ENCODE measurements around the gene ARHGAP26.

DNA sequence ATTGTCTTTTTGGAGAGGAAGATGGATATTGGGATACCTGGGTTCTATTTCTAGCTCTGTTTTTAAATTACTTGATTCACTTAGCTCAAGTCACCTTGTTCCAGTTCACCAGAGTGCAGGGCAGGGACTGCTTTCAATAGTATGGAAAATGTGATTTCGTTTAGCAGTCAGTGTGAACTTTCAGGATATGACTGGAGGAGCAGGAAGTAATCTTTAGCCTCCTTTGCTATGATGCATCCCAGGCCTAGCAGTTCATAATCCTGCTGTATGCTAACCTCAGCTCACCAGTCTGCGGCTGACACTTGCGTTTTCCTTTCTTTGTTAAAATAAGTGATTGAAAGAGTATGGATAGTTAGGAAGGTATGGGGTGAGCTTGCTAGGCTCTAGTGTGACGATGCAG is 169.7 kb downstream of the ARHGAP26 start:
- TF ChIP-seq, protein P1, sequence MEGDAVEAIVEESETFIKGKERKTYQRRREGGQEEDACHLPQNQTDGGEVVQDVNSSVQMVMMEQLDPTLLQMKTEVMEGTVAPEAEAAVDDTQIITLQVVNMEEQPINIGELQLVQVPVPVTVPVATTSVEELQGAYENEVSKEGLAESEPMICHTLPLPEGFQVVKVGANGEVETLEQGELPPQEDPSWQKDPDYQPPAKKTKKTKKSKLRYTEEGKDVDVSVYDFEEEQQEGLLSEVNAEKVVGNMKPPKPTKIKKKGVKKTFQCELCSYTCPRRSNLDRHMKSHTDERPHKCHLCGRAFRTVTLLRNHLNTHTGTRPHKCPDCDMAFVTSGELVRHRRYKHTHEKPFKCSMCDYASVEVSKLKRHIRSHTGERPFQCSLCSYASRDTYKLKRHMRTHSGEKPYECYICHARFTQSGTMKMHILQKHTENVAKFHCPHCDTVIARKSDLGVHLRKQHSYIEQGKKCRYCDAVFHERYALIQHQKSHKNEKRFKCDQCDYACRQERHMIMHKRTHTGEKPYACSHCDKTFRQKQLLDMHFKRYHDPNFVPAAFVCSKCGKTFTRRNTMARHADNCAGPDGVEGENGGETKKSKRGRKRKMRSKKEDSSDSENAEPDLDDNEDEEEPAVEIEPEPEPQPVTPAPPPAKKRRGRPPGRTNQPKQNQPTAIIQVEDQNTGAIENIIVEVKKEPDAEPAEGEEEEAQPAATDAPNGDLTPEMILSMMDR (IDR thresholded peaks at IDR 0.05; ENCODE audit: low read depth, low read length, missing input control): no peak
- TF ChIP-seq GABPA (IDR thresholded peaks at IDR 0.05 in 1 of 2, conservative IDR thresholded peaks at IDR 0.05 in 1 of 2): no peak
- no peak for TF ChIP-seq FOXA1 (IDR thresholded peaks at IDR 0.05)
- TF ChIP-seq, protein P2, sequence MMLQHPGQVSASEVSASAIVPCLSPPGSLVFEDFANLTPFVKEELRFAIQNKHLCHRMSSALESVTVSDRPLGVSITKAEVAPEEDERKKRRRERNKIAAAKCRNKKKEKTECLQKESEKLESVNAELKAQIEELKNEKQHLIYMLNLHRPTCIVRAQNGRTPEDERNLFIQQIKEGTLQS (IDR thresholded peaks at IDR 0.05): no peak
- TF ChIP-seq, protein P3, sequence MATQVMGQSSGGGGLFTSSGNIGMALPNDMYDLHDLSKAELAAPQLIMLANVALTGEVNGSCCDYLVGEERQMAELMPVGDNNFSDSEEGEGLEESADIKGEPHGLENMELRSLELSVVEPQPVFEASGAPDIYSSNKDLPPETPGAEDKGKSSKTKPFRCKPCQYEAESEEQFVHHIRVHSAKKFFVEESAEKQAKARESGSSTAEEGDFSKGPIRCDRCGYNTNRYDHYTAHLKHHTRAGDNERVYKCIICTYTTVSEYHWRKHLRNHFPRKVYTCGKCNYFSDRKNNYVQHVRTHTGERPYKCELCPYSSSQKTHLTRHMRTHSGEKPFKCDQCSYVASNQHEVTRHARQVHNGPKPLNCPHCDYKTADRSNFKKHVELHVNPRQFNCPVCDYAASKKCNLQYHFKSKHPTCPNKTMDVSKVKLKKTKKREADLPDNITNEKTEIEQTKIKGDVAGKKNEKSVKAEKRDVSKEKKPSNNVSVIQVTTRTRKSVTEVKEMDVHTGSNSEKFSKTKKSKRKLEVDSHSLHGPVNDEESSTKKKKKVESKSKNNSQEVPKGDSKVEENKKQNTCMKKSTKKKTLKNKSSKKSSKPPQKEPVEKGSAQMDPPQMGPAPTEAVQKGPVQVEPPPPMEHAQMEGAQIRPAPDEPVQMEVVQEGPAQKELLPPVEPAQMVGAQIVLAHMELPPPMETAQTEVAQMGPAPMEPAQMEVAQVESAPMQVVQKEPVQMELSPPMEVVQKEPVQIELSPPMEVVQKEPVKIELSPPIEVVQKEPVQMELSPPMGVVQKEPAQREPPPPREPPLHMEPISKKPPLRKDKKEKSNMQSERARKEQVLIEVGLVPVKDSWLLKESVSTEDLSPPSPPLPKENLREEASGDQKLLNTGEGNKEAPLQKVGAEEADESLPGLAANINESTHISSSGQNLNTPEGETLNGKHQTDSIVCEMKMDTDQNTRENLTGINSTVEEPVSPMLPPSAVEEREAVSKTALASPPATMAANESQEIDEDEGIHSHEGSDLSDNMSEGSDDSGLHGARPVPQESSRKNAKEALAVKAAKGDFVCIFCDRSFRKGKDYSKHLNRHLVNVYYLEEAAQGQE (IDR thresholded peaks at IDR 0.05): no peak
- no peak for TF ChIP-seq EGR1 (IDR thresholded peaks at IDR 0.05; ENCODE audit: low read depth in 2 of 2)
- no peak for TF ChIP-seq RAD21 (IDR thresholded peaks at IDR 0.05)
- TF ChIP-seq TAF1 (conservative IDR thresholded peaks at IDR 0.05): no peak
- TF ChIP-seq, protein P4, sequence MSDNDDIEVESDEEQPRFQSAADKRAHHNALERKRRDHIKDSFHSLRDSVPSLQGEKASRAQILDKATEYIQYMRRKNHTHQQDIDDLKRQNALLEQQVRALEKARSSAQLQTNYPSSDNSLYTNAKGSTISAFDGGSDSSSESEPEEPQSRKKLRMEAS (IDR thresholded peaks at IDR 0.05): no peak

Measured in liver (tissue), 3 donors.